Subcutaneous adipose tissue (tissue), 4 donors: ENCODE results near the gene CNTN1. TPM values are rescaled to one million over a fixed set of nuclear protein-coding genes. Genes with fewer than 3 reads are reported as not detected.

Experiments used
- total RNA-seq, 4 donors: library from RNA; depleted of rRNA; stranded (reverse); fragments of >200 nt; gene quantifications; one replicate each; pipeline ENCODE4 v1.1.0, GENCODE V29; 2016
- TF ChIP-seq, protein P1 (sequence below): fragments of 450-650 bp; IDR thresholded peaks from one replicate; pipeline ENCODE4 v1.5.1; 2016; ENCODE audit warnings: low read depth, mild to moderate bottlenecking, control low read depth, antibody characterized with exemption, moderate library complexity

Gene CNTN1
- total RNA-seq, 4 donors from 2014 or later = 0.57 to 2.2 (median 1.0) TPM

DNA sequence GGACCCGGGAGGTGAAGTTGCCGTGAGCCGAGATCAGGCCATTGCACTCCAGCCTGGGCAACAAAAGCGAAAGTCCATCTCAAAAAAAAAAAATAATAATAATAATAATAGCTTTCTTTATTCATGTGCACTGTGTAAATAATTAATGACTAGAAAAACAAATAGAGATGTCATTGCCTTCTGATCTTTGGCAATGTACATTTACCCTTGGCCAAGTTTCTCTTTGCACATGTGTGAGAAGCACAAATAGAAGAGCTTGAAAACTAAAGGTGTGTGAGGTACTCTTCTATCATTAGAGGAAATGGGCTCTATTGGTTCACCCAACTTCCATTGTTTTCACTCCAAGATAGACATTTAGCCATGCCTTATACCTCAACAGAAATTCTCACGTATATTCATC lies 325.8 kb downstream of the CNTN1 start:
- TF ChIP-seq, protein P1, sequence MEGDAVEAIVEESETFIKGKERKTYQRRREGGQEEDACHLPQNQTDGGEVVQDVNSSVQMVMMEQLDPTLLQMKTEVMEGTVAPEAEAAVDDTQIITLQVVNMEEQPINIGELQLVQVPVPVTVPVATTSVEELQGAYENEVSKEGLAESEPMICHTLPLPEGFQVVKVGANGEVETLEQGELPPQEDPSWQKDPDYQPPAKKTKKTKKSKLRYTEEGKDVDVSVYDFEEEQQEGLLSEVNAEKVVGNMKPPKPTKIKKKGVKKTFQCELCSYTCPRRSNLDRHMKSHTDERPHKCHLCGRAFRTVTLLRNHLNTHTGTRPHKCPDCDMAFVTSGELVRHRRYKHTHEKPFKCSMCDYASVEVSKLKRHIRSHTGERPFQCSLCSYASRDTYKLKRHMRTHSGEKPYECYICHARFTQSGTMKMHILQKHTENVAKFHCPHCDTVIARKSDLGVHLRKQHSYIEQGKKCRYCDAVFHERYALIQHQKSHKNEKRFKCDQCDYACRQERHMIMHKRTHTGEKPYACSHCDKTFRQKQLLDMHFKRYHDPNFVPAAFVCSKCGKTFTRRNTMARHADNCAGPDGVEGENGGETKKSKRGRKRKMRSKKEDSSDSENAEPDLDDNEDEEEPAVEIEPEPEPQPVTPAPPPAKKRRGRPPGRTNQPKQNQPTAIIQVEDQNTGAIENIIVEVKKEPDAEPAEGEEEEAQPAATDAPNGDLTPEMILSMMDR = no peak

DNA sequence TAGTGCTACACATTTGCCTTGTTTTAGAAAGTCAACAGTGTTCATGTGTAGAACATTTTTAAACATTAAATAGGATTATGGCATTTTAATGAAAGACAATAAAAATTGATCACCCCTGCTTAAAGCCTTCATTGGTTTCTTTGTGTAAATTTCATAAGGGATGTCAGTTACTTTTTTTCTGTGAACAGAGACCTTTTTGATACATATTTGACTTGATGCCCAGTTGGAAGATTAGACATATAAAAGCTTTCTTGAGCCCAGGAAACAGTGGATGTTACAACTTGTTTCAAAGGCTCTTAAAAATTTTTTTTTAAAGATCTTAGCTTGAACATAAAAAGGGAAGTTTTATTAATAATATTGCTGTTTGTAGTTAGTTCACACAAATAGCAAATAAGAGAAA lies 327.2 kb downstream of the CNTN1 start:
- TF ChIP-seq, protein P1 = no peak

DNA sequence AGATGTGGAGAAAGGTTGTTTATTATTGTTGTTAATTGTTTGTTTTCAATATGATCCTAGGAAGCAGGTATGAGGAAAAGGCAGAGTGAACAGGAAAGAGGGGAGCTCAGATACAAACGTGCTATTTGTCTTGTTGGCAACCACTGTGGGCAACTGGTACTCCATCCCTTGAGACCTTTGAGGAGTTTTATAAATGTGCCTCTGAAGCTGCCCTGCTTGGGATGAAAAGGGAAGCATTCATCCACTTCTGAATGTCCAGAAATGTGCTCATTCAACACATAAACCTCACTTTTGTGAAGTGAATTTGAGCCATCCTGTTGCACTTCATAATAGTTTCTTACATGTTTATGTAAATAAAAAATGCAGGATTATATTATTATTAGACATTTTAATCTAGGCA lies 331.6 kb downstream of the CNTN1 start:
- TF ChIP-seq, protein P1 = no peak

DNA sequence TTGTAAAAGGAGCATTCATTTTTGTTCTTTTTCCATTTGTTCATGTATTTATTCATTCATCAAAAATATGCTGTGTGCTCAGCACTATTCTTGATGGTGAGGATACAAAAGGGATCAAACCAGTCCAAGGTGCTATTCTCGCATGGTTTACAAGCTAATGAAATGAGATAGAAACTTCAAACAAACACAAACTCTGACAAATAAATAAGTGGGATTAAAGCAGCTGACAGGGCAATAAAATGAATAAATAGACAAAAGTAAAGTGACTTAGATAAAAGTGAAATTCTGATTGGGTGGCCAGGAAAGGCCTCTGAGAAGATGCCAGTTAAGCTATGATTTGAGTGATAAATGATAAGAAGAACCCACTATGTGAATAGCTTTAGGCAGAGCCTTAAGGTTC lies 333.9 kb downstream of the CNTN1 start:
- TF ChIP-seq, protein P1 = no peak

DNA sequence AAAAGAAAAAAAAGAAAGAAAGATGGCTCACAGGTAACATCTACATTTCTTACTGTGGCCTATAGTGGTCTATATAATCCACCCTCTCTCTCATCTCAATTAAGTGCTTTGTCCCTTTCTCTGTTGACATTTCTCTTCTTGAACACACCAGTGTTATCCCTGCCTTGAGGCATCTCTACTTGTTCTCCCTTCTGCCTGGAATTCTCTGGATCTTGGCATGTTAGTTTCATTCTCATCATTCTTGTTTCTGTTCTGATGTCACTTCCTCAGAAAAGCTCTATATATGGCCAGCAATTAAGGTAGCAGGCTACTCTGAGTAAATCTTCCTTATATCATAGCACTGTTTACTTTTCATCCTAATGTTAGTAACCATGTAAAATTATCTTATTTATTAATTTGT lies 340.1 kb downstream of the CNTN1 start:
- TF ChIP-seq, protein P1 = no peak

DNA sequence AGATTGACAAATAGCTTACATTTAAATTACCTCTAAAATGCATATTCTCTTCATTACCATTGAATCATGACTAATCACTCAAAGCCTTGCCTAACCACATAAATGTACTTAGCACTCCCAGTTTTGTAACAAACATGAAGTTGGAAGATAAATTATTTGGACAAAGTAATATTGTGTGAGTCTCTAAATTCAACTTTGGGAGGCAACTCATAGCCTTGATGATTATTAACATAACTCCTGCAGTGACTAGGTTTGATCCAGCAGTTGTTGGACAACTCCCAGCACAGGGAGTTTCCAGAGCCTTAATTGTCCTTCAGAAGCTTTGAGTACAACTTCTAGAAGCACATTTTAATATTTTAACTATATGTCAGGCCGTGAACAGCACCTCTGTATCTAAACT lies 342.4 kb downstream of the CNTN1 start:
- TF ChIP-seq, protein P1 = no peak

DNA sequence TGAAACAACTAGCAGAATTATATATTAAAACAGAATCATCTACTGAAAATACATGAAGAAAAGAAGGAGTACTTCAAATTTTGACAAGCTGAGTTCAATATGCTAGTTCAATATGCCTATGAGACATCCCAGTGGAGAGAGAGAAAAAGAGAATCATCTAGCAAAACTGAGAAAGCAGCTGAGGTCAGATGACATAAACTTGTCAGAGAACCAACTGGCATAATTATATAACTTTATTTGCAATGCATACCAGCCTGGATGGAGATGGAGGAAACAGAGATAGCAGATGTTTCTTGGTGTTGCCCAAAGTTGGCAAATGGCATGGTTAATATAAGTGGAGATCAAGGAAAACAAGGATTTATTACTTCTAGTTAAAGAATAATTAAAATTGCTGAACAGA lies 347.2 kb downstream of the CNTN1 start:
- TF ChIP-seq, protein P1 = no peak
